Mammary epithelial cell (primary cell): ENCODE data around the gene SIK3.

Experiments used
- EZH2 ChIP-seq: IDR thresholded peaks from 2 replicates; pipeline ENCODE4 v1.6.1; 2012; ENCODE audit warnings: low read length, inconsistent platforms, borderline replicate concordance
- TF ChIP-seq, protein P1 (sequence below), 2 donors: IDR thresholded peaks in 1 of 2; conservative IDR thresholded peaks in 1 of 2; 2 replicates each; pipeline ENCODE4 v1.5.1; 2011 to 2012; ENCODE audit warnings: inconsistent platforms in 2 of 2, low read length in 2 of 2, mild to moderate bottlenecking in 2 of 2, control low read depth in 1 of 2, low read depth in 1 of 2; ENCODE audit not compliant: insufficient read depth in 1 of 2; ENCODE audit errors: extremely low read depth in 1 of 2

DNA sequence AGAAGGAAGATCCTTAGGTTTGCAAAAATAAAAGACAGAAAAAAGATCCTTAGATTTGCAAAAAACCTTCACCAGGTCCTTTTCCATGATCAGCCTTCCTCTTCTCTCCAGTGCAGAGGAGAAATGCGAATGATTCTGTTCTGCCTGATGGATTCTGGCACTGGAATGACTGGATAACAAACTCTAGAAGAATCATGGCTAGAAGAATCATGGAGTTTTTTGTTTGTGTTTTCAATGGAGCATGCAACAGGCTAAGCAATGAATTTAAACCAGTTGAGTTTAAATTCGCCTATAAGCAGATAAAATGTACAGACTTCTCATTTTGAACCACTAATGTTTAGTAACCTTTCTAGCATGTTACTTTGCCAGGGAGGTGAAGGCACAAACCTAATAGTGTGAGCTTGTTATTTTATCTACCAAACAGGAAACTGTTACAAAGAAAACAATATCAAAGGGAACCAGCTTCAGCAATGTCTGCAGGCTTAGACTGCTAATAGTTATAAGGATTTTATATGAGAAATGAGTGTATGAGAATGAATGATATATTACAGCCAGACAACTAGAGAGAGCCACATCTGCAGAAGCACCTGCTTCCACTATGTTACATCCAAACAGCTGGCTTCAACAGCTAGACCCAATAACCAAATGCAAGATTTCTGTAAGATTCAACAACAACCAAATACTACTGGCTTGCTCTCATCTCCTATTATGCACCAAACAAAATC lies 196.1 kb downstream of the SIK3 start:
- TF ChIP-seq, protein P1, sequence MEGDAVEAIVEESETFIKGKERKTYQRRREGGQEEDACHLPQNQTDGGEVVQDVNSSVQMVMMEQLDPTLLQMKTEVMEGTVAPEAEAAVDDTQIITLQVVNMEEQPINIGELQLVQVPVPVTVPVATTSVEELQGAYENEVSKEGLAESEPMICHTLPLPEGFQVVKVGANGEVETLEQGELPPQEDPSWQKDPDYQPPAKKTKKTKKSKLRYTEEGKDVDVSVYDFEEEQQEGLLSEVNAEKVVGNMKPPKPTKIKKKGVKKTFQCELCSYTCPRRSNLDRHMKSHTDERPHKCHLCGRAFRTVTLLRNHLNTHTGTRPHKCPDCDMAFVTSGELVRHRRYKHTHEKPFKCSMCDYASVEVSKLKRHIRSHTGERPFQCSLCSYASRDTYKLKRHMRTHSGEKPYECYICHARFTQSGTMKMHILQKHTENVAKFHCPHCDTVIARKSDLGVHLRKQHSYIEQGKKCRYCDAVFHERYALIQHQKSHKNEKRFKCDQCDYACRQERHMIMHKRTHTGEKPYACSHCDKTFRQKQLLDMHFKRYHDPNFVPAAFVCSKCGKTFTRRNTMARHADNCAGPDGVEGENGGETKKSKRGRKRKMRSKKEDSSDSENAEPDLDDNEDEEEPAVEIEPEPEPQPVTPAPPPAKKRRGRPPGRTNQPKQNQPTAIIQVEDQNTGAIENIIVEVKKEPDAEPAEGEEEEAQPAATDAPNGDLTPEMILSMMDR (conservative IDR thresholded peaks at IDR 0.05 in 1 of 2, IDR thresholded peaks at IDR 0.05 in 1 of 2; ENCODE audit: extremely low read depth in 1 of 2, insufficient read depth in 1 of 2, low read depth in 1 of 2, low read length in 2 of 2): no peak
- no peak for TF ChIP-seq EZH2
